MM.1S (cell line): ENCODE measurements around the gene CSHL1.
"Not testable (repeated sequence)": the region's sequence is repeated elsewhere in the genome, so short reads cannot be mapped to it uniquely, and the experiment has no call there.

Experiments
- DNase-seq: peaks from one replicate; pipeline ENCODE4 v3.0.0-alpha.2; 2015
- H2AFZ ChIP-seq: fragments of 300-600 bp; sonication (generic); 2 replicates; pipeline ENCODE4 v1.6.0; 2016; ENCODE audit warnings: antibody characterized with exemption, low read length
- H3F3A ChIP-seq: fragments of 300-600 bp; sonication (generic); 2 replicates; pipeline ENCODE4 v1.6.1; 2016; ENCODE audit warnings: mild to moderate bottlenecking, antibody characterized with exemption, low read length, moderate library complexity, mixed read lengths; ENCODE audit not compliant: insufficient read depth
- H3K27ac ChIP-seq: fragments of 300-600 bp; sonication (generic); 2 replicates; pipeline ENCODE4 v1.5.1; 2016; ENCODE audit warnings: mild to moderate bottlenecking, low read length
- H3K27me3 ChIP-seq: fragments of 300-600 bp; sonication (generic); replicated peaks from 2 replicates; pipeline ENCODE4 v1.6.0; 2016; ENCODE audit warnings: low read length; ENCODE audit not compliant: insufficient read depth
- H3K36me3 ChIP-seq: fragments of 300-600 bp; sonication (generic); replicated peaks from 2 replicates; pipeline ENCODE4 v1.6.1; 2016; ENCODE audit warnings: mild to moderate bottlenecking, low read length, mixed read lengths; ENCODE audit not compliant: insufficient read depth
- H3K4me1 ChIP-seq: fragments of 300-600 bp; sonication (generic); 2 replicates; pipeline ENCODE4 v1.6.1; 2016; ENCODE audit warnings: low read length, mixed read lengths
- H3K4me2 ChIP-seq: fragments of 300-600 bp; sonication (generic); 2 replicates; pipeline ENCODE4 v1.6.0; 2016; ENCODE audit warnings: low read depth, low read length
- H3K4me3 ChIP-seq: fragments of 300-600 bp; sonication (generic); 2 replicates; pipeline ENCODE4 v1.5.1; 2016; ENCODE audit warnings: low read length, mixed read lengths
- H3K79me2 ChIP-seq: fragments of 300-600 bp; sonication (generic); 2 replicates; pipeline ENCODE4 v1.6.1; 2016; ENCODE audit warnings: mixed run types, low read length, mixed read lengths
- H3K9ac ChIP-seq: fragments of 300-600 bp; sonication (generic); 2 replicates; pipeline ENCODE4 v1.6.1; 2016; ENCODE audit warnings: low read length, mixed read lengths
- H3K9me2 ChIP-seq: fragments of 300-600 bp; sonication (generic); replicated peaks from 2 replicates; pipeline ENCODE4 v1.6.1; 2016; ENCODE audit warnings: mild to moderate bottlenecking, low read length, mixed read lengths; ENCODE audit not compliant: insufficient read depth
- H3K9me3 ChIP-seq: fragments of 300-600 bp; sonication (generic); replicated peaks from 2 replicates; pipeline ENCODE4 v1.6.1; 2016; ENCODE audit warnings: mild to moderate bottlenecking, low read length, mixed read lengths; ENCODE audit not compliant: insufficient read depth
- H4K20me1 ChIP-seq: fragments of 300-600 bp; sonication (generic); 2 replicates; pipeline ENCODE4 v1.6.1; 2016; ENCODE audit warnings: mild to moderate bottlenecking, low read length, moderate library complexity, mixed read lengths; ENCODE audit not compliant: insufficient read depth
- CTCF ChIP-seq: fragments of 300-600 bp; sonication (generic); IDR thresholded peaks from 2 replicates; pipeline ENCODE4 v1.5.1; 2016; ENCODE audit warnings: antibody characterized with exemption, low read length, mixed read lengths

The CSHL1 gene

GRCh38 chr17:63869491-63870291 lies 41.4 kb downstream of the CSHL1 start:
- not testable (repeated sequence) for H3K27me3 ChIP-seq, H2AFZ ChIP-seq, H3K4me1 ChIP-seq, H4K20me1 ChIP-seq, H3K9me3 ChIP-seq, H3K36me3 ChIP-seq, H3K9ac ChIP-seq, H3K4me3 ChIP-seq, H3K79me2 ChIP-seq, H3K27ac ChIP-seq, DNase-seq, H3K4me2 ChIP-seq, H3F3A ChIP-seq, H3K9me2 ChIP-seq
- peak; percentile 14; the same call in 1 of the 2 replicates for TF ChIP-seq CTCF

DNA sequence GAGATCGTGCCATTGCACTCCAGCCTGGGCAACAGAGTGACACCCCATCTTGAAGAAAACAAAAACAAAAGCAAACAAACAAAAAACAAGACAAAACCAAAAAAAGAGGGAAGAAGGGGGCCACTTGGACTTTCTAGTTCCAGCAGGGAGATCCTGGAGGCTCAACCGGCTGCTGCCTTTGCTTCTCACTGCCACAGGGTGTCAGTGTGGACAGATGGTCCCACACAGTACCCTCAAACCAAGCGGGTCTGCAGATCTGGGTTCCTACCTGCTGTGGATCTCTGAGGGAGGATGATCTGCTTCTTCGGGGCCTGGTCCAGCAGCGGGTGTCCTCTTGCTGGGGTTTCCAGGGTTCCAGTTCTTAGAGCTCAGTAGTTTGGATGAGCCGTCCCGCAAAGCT lies 44.4 kb downstream of the CSHL1 start:
- not testable (repeated sequence) for H3K9me3 ChIP-seq, H3K79me2 ChIP-seq, H4K20me1 ChIP-seq, H3K4me1 ChIP-seq, H3K36me3 ChIP-seq, H3K4me2 ChIP-seq, H3K27ac ChIP-seq, H3K27me3 ChIP-seq, H3K9me2 ChIP-seq, H3K4me3 ChIP-seq, H3F3A ChIP-seq, H3K9ac ChIP-seq, DNase-seq
- 0 out of 2 replicates have a peak overlapping the region, but pooled peaks have one; percentile 48 for H2AFZ ChIP-seq
